Inflammatory macrophage (primary cell): ENCODE results near the gene NUDT4.

Experiments used
- DNase-seq, 2 donors: peaks; one replicate each; pipeline ENCODE4 v3.0.0-alpha.2; 2020 to 2022
- total RNA-seq, 18 experiments: gene quantifications; one replicate each; lab custom pipeline; 2026; ENCODE audit warnings: mixed read lengths in 6 of 18, inconsistent platforms in 2 of 18; lab: John Stamatoyannopoulos, UW

The NUDT4 gene
- 9.9 to 63.7 (median 30.7) reads per million in 18 experiments for total RNA-seq

- peak; percentile 90 to 93 for DNase-seq
These were observed at the start of gene NUDT4 for GRCh38 chr12:93377252-93378195. TSS of gene NUDT4 (plus strand) at chr12:93377925. CDS start at chr12:93378323, 398 bp downstream.

- no peak for DNase-seq
These were observed 44.7 kb upstream of the NUDT4 start for GRCh38 chr12:93333054-93333453.

GRCh38 chr12:93333828-93334227, 43.9 kb upstream of the NUDT4 start:
- DNase-seq = no peak

GRCh38 chr12:93335603-93336162, 42.0 kb upstream of the NUDT4 start:
- no peak for DNase-seq

GRCh38 chr12:93336291-93336741, 41.4 kb upstream of the NUDT4 start:
- DNase-seq = no peak

- DNase-seq = no peak
These were observed 39.1 kb upstream of the NUDT4 start for GRCh38 chr12:93338598-93338997.

GRCh38 chr12:93339695-93340094, 38.0 kb upstream of the NUDT4 start:
- no peak for DNase-seq

GRCh38 chr12:93341409-93342049, 36.2 kb upstream of the NUDT4 start:
- no peak for DNase-seq

- DNase-seq = no peak
These were observed 30.5 kb upstream of the NUDT4 start for GRCh38 chr12:93347054-93347785.

- no peak for DNase-seq
These were observed 28.9 kb upstream of the NUDT4 start for GRCh38 chr12:93348575-93349435.

- DNase-seq = no peak
These were observed 26.0 kb upstream of the NUDT4 start for GRCh38 chr12:93351726-93352125.

- DNase-seq = no peak
These were observed 25.4 kb upstream of the NUDT4 start for GRCh38 chr12:93352321-93352720.

- no peak for DNase-seq
These were observed 21.5 kb upstream of the NUDT4 start for GRCh38 chr12:93356214-93356613.

- DNase-seq = no peak
These were observed 19.7 kb upstream of the NUDT4 start for GRCh38 chr12:93358058-93358457.

GRCh38 chr12:93358821-93359220, 18.9 kb upstream of the NUDT4 start:
- DNase-seq = no peak

- no peak for DNase-seq
These were observed 17.0 kb upstream of the NUDT4 start for GRCh38 chr12:93360688-93361087.

GRCh38 chr12:93361151-93361919, 16.4 kb upstream of the NUDT4 start:
- no peak for DNase-seq

- peak; percentile 52 to 60 for DNase-seq
These were observed 13.9 kb upstream of the NUDT4 start for GRCh38 chr12:93363841-93364297.

- peak; percentile 57 to 60 for DNase-seq
These were observed 11.9 kb upstream of the NUDT4 start for GRCh38 chr12:93365616-93366405.

GRCh38 chr12:93366422-93366821, 11.3 kb upstream of the NUDT4 start:
- no peak for DNase-seq
